ENCODE measurements around the gene HOXA5. TPM values are rescaled to one million over a fixed set of nuclear protein-coding genes. Genes with fewer than 3 reads are reported as not detected.

HOXA5 gene
- total RNA-seq, 2 experiments from 2014 or later: 3.4 to 7.4 TPM

- Histone ChIP-seq H3K27ac (ENCODE audit: low read depth, low read length, poor library complexity, severe bottlenecking) (no peak overlapping the region), H3K79me2 (ENCODE audit: insufficient read depth, low read depth, low read length) (no peaks in the 10 kb centered on the region), H3K36me3 (ENCODE audit: insufficient read depth, low read length) (no peaks in the 10 kb centered on the region), H3K4me3 (ENCODE audit: low read depth, low read length, poor library complexity, severe bottlenecking) (no peak overlapping the region), H3K9me2 (ENCODE audit: insufficient read depth, low read length) (no peaks in the 10 kb centered on the region), H3K4me1 (ENCODE audit: insufficient read depth, low read length, poor library complexity, severe bottlenecking) (peaks cover 30% of the 10 kb centered on the region), H3K9me3 (ENCODE audit: low read length) (no peaks in the 10 kb centered on the region), H3K4me2 (ENCODE audit: low read length) (0 out of 2 replicates have a peak overlapping the region, but pooled peaks have one; percentile 84), H2AFZ (ENCODE audit: low read length) (peak overlapping the region; percentile 99; the same call in 1 of the 2 replicates), H4K20me1 (ENCODE audit: insufficient read depth, low read length) (no peaks in the 10 kb centered on the region)
- BruUV-seq (replicated peaks): no TSS peak
- intact Hi-C loops (cut with micrococcal nuclease; ENCODE audit: unreplicated experiment): loop anchor here (10.0 kb wide), 1 partner anchor 1262 kb away; no protein-coding TSS in a partner anchor
- ChIA-PET POLR2A (no interaction called here), CTCF (ENCODE audit: unreplicated experiment) (no interaction called here)
- DNase-seq (ENCODE audit: low spot score): no peak
- TF ChIP-seq EZH2phosphoT487 (IDR thresholded peaks at IDR 0.05; ENCODE audit: borderline replicate concordance, low read depth, low read length) (no peak), CTCF (conservative IDR thresholded peaks at IDR 0.05; ENCODE audit: low read length) (no peak)
Measured at GRCh38 chr7:27156916-27157701, 13.6 kb upstream of the HOXA5 start.

- H3K4me3 ChIP-seq (ENCODE audit: low read depth, low read length, poor library complexity, severe bottlenecking): peak within 1 kb of the TSS; percentile 69
Measured at GRCh38 chr7:27156508-27156898, 13.0 kb upstream of the HOXA5 start, which contains the start of gene HOXA7. HOXA7 (minus strand) TSS chr7:27156675; CDS start chr7:27156545, 130 bp downstream.

More at GRCh38 chr7:27156508-27156898, 13.0 kb upstream of the HOXA5 start, which contains the start of gene HOXA7:
- ChIA-PET CTCF (ENCODE audit: unreplicated experiment) (no interaction called here), POLR2A (no interaction called here)
- Histone ChIP-seq H3K36me3 (ENCODE audit: insufficient read depth, low read length) (no peaks in the 10 kb centered on the region), H3K9me3 (ENCODE audit: low read length) (no peaks in the 10 kb centered on the region), H3K4me2 (ENCODE audit: low read length) (peak within 1 kb of the TSS; percentile 84), H3K27ac (ENCODE audit: low read depth, low read length, poor library complexity, severe bottlenecking) (peak within 1 kb of the TSS; percentile 47), H3K79me2 (ENCODE audit: insufficient read depth, low read depth, low read length) (no peaks in the 10 kb centered on the region), H2AFZ (ENCODE audit: low read length) (peak within 1 kb of the TSS; percentile 99), H3K4me1 (ENCODE audit: insufficient read depth, low read length, poor library complexity, severe bottlenecking) (peaks cover 35% of the 10 kb centered on the region), H4K20me1 (ENCODE audit: insufficient read depth, low read length) (no peaks in the 10 kb centered on the region), H3K9me2 (ENCODE audit: insufficient read depth, low read length) (no peaks in the 10 kb centered on the region)
- intact Hi-C loops (cut with micrococcal nuclease; ENCODE audit: unreplicated experiment): loop anchor here (10.0 kb wide), 1 partner anchor 1262 kb away; no protein-coding TSS in a partner anchor
- BruUV-seq (replicated peaks): no TSS peak
- DNase-seq (ENCODE audit: low spot score): peak; percentile 48
- TF ChIP-seq EZH2phosphoT487 (IDR thresholded peaks at IDR 0.05; ENCODE audit: borderline replicate concordance, low read depth, low read length): no peak
- TF ChIP-seq CTCF (conservative IDR thresholded peaks at IDR 0.05; ENCODE audit: low read length): no peak

All from OCI-LY7 (cell line).